GM12878 (cell line): Measurements from ENCODE around the gene E2F2. TPM values are rescaled to one million over a fixed set of nuclear protein-coding genes. Genes with fewer than 3 reads are reported as not detected.

Source experiments
- ATAC-seq: fragments of 200-7000 bp; cut with Tn5 transposase; 3 replicates; pipeline ENCODE4 v1.9.1; 2020; ENCODE audit warnings: mild to moderate bottlenecking, moderate library complexity
- BruUV-seq: library from RNA; stranded (reverse); fragments of 400-500 nt; replicated peaks from 2 replicates; lab custom pipeline; 2021; lab: Mats Ljungman, UMichigan
- CTCF ChIA-PET: fragments of 300-600 bp; sonication (Branson Sonifier 250); formaldehyde crosslinking; extraction: SDS; loops from one replicate; lab custom pipeline; 2021; ENCODE audit warnings: inconsistent platforms; lab: Yijun Ruan, JAX
- POLR2A ChIA-PET: fragments of 350-600 bp; formaldehyde crosslinking; extraction: SDS; loops from one replicate; lab custom pipeline; 2021; ENCODE audit warnings: inconsistent platforms; lab: Charles Lee
- RAD21 ChIA-PET: fragments of 300-600 bp; sonication (Branson Sonifier 250); formaldehyde crosslinking; loops from one replicate; lab custom pipeline; 2023; ENCODE audit warnings: antibody characterized with exemption; ENCODE audit not compliant: unreplicated experiment; lab: Charles Lee
- SMC1A ChIA-PET: fragments of 300-600 bp; sonication (Branson Sonifier 250); formaldehyde crosslinking; loops from one replicate; lab custom pipeline; 2023; ENCODE audit not compliant: unreplicated experiment, uncharacterized antibody; lab: Charles Lee
- DNase-seq: peaks from one replicate; pipeline ENCODE4 v3.0.0-alpha.2; 2011; ENCODE audit warnings: low read depth, low spot score
- FAIRE-seq: peaks from 3 replicates; lab custom pipeline; 2011; peaks lifted over from hg19 to GRCh38; lab: Jason Lieb, UNC
- H2AFZ ChIP-seq: 2 replicates; pipeline ENCODE4 v1.6.0; 2011; ENCODE audit warnings: low read depth, low read length, control low read depth; ENCODE audit not compliant: control insufficient read depth
- H3K27ac ChIP-seq: 2 replicates; pipeline ENCODE4 v1.5.1; 2011; ENCODE audit warnings: control low read depth; ENCODE audit not compliant: control insufficient read depth, insufficient read depth
- H3K27me3 ChIP-seq, 2 experiments: replicated peaks in 1 of 2; 2 replicates each; pipeline versions ENCODE4 v1.6.0 to v1.6.1; 2011; ENCODE audit warnings: low read length in 1 of 2; ENCODE audit not compliant: control insufficient read depth in 2 of 2, insufficient read depth in 2 of 2
- H3K36me3 ChIP-seq, 2 experiments: 2 replicates each; pipeline ENCODE4 v1.5.1; 2011; ENCODE audit warnings: low read length in 1 of 2; ENCODE audit not compliant: control insufficient read depth in 2 of 2, insufficient read depth in 2 of 2
- H3K4me1 ChIP-seq: 2 replicates; pipeline ENCODE4 v1.6.1; 2011; ENCODE audit warnings: mild to moderate bottlenecking, low read length, moderate library complexity, mixed read lengths; ENCODE audit not compliant: control insufficient read depth, insufficient read depth
- H3K4me2 ChIP-seq: 2 replicates; pipeline ENCODE4 v1.6.0; 2011; ENCODE audit warnings: control low read depth; ENCODE audit not compliant: control insufficient read depth, insufficient read depth
- H3K4me3 ChIP-seq: fragments of 200-600 bp; sonication (generic); 2 replicates; pipeline ENCODE4 v1.5.1; 2016
- H3K79me2 ChIP-seq: 2 replicates; pipeline ENCODE4 v1.6.0; 2011; ENCODE audit warnings: low read length; ENCODE audit not compliant: control insufficient read depth, insufficient read depth
- H3K9ac ChIP-seq: 2 replicates; pipeline ENCODE4 v1.8.0; 2011; ENCODE audit warnings: low read length, control low read depth, mixed read lengths; ENCODE audit not compliant: control insufficient read depth, insufficient read depth
- H3K9me3 ChIP-seq: replicated peaks from 3 replicates; pipeline ENCODE4 v1.5.1; 2011; ENCODE audit warnings: mild to moderate bottlenecking, low read length; ENCODE audit not compliant: control insufficient read depth, insufficient read depth
- H4K20me1 ChIP-seq: 2 replicates; pipeline ENCODE4 v1.6.0; 2011; ENCODE audit not compliant: control insufficient read depth, insufficient read depth
- BCL11A ChIP-seq: IDR thresholded peaks from 2 replicates; pipeline ENCODE4 v1.6.1; 2011; ENCODE audit warnings: low read depth, low read length
- BRCA1 ChIP-seq: IDR thresholded peaks from 2 replicates; pipeline ENCODE4 v1.6.1; 2011; ENCODE audit warnings: low read depth, low read length, improper control_type of control experiment
- EGR1 ChIP-seq, 2 experiments: IDR thresholded peaks; 1 replicate in 1 of 2; 2 replicates in 1 of 2; pipeline ENCODE4 v1.6.1; 2011 to 2012; ENCODE audit warnings: low read depth in 2 of 2, low read length in 2 of 2, borderline replicate concordance in 1 of 2, mild to moderate bottlenecking in 1 of 2, moderate library complexity in 1 of 2
- ELK1 ChIP-seq: IDR thresholded peaks from 2 replicates; pipeline ENCODE4 v1.6.1; 2012; ENCODE audit warnings: low read depth, low read length, improper control_type of control experiment
- GATAD2B ChIP-seq: fragments of 450-650 bp; conservative IDR thresholded peaks from 2 replicates; pipeline ENCODE4 v1.6.1; 2017; ENCODE audit warnings: low read depth, mild to moderate bottlenecking, moderate library complexity
- MTA3 ChIP-seq: IDR thresholded peaks from 2 replicates; pipeline ENCODE4 v1.6.1; 2012; ENCODE audit warnings: low read length, inconsistent platforms, borderline replicate concordance
- POLR2A ChIP-seq: IDR thresholded peaks from 2 replicates; pipeline ENCODE4 v1.6.1; 2011; ENCODE audit warnings: low read depth, mild to moderate bottlenecking, low read length
- POLR2AphosphoS2 ChIP-seq: IDR thresholded peaks from 2 replicates; pipeline ENCODE4 v1.6.1; 2011; ENCODE audit warnings: low read depth, mild to moderate bottlenecking, low read length, improper control_type of control experiment, moderate library complexity
- RELA ChIP-seq: fragments of 450-650 bp; IDR thresholded peaks from 2 replicates; pipeline ENCODE4 v1.8.0; 2014; ENCODE audit warnings: borderline replicate concordance; ENCODE audit not compliant: partially characterized antibody
- RUNX3 ChIP-seq: IDR thresholded peaks from 2 replicates; pipeline ENCODE4 v1.6.1; 2012; ENCODE audit warnings: low read length, inconsistent platforms
- WGBS: methylation state at CpG from one replicate; pipeline ENCODE4 v1.1.6; 2016; ENCODE audit warnings: low lambda C conversion rate; ENCODE audit not compliant: insufficient replicate concordance, insufficient coverage; ENCODE audit errors: missing lambda C conversion rate; 5-methylcytosine and 5-hydroxymethylcytosine counted together
- in situ Hi-C: fragments of 300-500 bp; cut with MboI; formaldehyde crosslinking; loops from 9 replicates; pipeline ENCODE4 v1.14.3; 2018; ENCODE audit warnings: mixed read lengths
- intact Hi-C: fragments of 100-400 bp; cut with micrococcal nuclease; formaldehyde crosslinking; loops from one replicate; pipeline ENCODE4 v1.14.2; 2022; ENCODE audit not compliant: unreplicated experiment
- polyA plus RNA-seq, 11 experiments: library from polyadenylated mRNA; depleted of rRNA in 4 of 11; unstranded in 6 of 11; stranded (reverse) in 5 of 11; fragments of >200 nt; fragmentation: Nextera tagmentation in 4 of 11; fragmentation: Illumina TruSeq in 1 of 11; extraction: Ambion mirVana in 4 of 11; extraction: Trizol in 1 of 11; gene quantifications; 1 replicate in 1 of 11; 2 replicates in 10 of 11; pipeline versions ENCODE4 v1.2.1 to v1.2.3, GENCODE V29; 2011 to 2016; ENCODE audit warnings: inconsistent platforms in 2 of 11, missing spikeins in 2 of 11, low read depth in 1 of 11
- total RNA-seq, 4 experiments: library from RNA; depleted of rRNA in 3 of 4; stranded (reverse); fragments of >200 nt in 3 of 4; fragmentation: Illumina TruSeq in 1 of 4; extraction: Trizol in 1 of 4; gene quantifications; 2 replicates each; pipeline versions ENCODE4 v1.2.1 to v1.2.3, GENCODE V29; 2013 to 2021
- TF ChIP-seq, protein P1 (sequence below): fragments of 450-650 bp; IDR thresholded peaks from 2 replicates; pipeline ENCODE4 v1.6.1; 2014; ENCODE audit warnings: mild to moderate bottlenecking
- TF ChIP-seq, protein P2 (sequence below): fragments of 450-650 bp; IDR thresholded peaks from 2 replicates; pipeline ENCODE4 v1.6.1; 2016; ENCODE audit warnings: mild to moderate bottlenecking
- TF ChIP-seq, protein P3 (sequence below): fragments of 450-650 bp; conservative IDR thresholded peaks from 2 replicates; pipeline ENCODE4 v1.6.1; 2017; ENCODE audit warnings: mild to moderate bottlenecking, moderate library complexity
- TF ChIP-seq, protein P4 (sequence below): IDR thresholded peaks from 2 replicates; pipeline ENCODE4 v1.6.1; 2011; ENCODE audit warnings: low read depth, low read length, improper control_type of control experiment, borderline replicate concordance

Gene E2F2
- total and polyA plus RNA-seq, 10 of the 15 experiments (the other 5 are each of a cell fraction or from before 2014, with no cell fraction given): 3.8 to 27.2 (median 14.6) TPM

DNA sequence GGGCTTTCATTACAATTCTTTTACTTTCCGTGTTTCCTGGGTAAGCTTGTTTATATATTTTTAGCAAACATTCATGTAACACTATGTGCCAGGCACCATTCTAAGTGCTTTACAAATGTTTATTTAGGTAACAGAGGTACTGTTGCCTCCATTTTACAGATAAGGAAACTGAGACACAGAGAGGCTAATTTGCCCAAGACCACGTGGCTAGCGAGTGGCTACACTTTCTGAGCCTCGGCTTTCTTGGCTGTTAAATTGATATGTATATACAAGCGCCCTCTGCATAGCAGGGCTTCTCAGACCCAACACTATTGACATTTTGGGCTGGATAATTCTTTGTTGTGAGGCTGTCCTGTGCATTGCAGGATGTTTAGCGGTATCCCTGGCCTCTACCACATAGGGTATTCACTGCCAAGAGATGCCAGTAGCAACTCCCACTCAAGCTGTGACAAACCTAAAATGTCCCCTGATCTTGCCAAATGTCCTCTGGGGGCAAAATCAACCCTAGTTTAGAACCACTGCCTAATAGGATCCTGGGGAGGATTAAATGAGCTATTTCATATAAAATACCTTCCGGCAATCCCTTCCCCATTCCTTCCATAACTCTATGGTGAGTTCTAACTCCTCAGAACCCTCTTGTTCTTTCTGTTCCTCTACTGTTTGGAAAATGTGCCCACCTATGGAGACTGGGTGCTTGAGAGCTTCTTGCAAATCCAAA is 45.5 kb upstream of the E2F2 start (continued):
- TF ChIP-seq, protein P1, sequence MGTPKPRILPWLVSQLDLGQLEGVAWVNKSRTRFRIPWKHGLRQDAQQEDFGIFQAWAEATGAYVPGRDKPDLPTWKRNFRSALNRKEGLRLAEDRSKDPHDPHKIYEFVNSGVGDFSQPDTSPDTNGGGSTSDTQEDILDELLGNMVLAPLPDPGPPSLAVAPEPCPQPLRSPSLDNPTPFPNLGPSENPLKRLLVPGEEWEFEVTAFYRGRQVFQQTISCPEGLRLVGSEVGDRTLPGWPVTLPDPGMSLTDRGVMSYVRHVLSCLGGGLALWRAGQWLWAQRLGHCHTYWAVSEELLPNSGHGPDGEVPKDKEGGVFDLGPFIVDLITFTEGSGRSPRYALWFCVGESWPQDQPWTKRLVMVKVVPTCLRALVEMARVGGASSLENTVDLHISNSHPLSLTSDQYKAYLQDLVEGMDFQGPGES: no peak
- TF ChIP-seq RUNX3 (no peak), GATAD2B (0 out of 2 replicates have a peak, but pooled peaks have one; percentile 15), POLR2A (no peak), MTA3 (no peak), RELA (no peak), POLR2AphosphoS2 (no peak)

- ATAC-seq: no peak
- FAIRE-seq: no peak
- Histone ChIP-seq H3K36me3 (no peaks in the 10 kb centered on the region), H3K4me1 (peaks cover 53% of the 10 kb centered on the region), H3K4me3 (no peak overlapping the region), H2AFZ (peak overlapping the region; percentile 38; the same call in 1 of the 2 replicates), H3K27ac (peak overlapping the region; percentile 96), H3K9me3 (no peaks in the 10 kb centered on the region), H4K20me1 (no peaks in the 10 kb centered on the region), H3K9ac (peak overlapping the region; percentile 48), H3K79me2 (no peaks in the 10 kb centered on the region), H3K4me2 (peak overlapping the region; percentile 68), H3K27me3 (no peaks in the 10 kb centered on the region)
- intact Hi-C loops: no loop called here
- no TSS peak for BruUV-seq
- SMC1A ChIA-PET: interaction anchor here (1.5 to 16.8 kb wide), 13 partner anchors 9 to 62 kb away, joined by 3 to 419 read pairs (median 8); partner anchors contain the start of gene ID3
- CTCF ChIA-PET: interaction anchor here (0.7 to 8.6 kb wide), 12 partner anchors 9 to 62 kb away, joined by 3 to 112 read pairs (median 12); partner anchors contain the start of gene ID3
- in situ Hi-C loops: loop anchor here (25.0 kb wide), 2 partner anchors 1437 to 1788 kb away; partner anchors contain the start of gene USP48
- 90% methylated on average over 5 of the region's 5 CpGs for WGBS
- RAD21 ChIA-PET: interaction anchor here (1.0 to 7.8 kb wide), 12 partner anchors 11 to 62 kb away, joined by 3 to 252 read pairs (median 14); partner anchors contain the start of gene ID3
- POLR2A ChIA-PET: interaction anchor here (0.5 to 14.7 kb wide), 9 partner anchors 10 to 1546 kb away, joined by 3 to 271 read pairs (median 6); partner anchors contain the start of gene ID3
- no peak for DNase-seq
- TF ChIP-seq BRCA1 (no peak), EGR1 (IDR thresholded peaks at IDR 0.05; ENCODE audit: borderline replicate concordance in 1 of 2, low read depth in 2 of 2, low read length in 2 of 2) (no peak), POLR2A (no peak), ELK1 (no peak), BCL11A (no peak)
- TF ChIP-seq, protein P2, sequence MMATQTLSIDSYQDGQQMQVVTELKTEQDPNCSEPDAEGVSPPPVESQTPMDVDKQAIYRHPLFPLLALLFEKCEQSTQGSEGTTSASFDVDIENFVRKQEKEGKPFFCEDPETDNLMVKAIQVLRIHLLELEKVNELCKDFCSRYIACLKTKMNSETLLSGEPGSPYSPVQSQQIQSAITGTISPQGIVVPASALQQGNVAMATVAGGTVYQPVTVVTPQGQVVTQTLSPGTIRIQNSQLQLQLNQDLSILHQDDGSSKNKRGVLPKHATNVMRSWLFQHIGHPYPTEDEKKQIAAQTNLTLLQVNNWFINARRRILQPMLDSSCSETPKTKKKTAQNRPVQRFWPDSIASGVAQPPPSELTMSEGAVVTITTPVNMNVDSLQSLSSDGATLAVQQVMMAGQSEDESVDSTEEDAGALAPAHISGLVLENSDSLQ: no peak
- TF ChIP-seq, protein P3, sequence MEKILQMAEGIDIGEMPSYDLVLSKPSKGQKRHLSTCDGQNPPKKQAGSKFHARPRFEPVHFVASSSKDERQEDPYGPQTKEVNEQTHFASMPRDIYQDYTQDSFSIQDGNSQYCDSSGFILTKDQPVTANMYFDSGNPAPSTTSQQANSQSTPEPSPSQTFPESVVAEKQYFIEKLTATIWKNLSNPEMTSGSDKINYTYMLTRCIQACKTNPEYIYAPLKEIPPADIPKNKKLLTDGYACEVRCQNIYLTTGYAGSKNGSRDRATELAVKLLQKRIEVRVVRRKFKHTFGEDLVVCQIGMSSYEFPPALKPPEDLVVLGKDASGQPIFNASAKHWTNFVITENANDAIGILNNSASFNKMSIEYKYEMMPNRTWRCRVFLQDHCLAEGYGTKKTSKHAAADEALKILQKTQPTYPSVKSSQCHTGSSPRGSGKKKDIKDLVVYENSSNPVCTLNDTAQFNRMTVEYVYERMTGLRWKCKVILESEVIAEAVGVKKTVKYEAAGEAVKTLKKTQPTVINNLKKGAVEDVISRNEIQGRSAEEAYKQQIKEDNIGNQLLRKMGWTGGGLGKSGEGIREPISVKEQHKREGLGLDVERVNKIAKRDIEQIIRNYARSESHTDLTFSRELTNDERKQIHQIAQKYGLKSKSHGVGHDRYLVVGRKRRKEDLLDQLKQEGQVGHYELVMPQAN: no peak
- TF ChIP-seq, protein P4, sequence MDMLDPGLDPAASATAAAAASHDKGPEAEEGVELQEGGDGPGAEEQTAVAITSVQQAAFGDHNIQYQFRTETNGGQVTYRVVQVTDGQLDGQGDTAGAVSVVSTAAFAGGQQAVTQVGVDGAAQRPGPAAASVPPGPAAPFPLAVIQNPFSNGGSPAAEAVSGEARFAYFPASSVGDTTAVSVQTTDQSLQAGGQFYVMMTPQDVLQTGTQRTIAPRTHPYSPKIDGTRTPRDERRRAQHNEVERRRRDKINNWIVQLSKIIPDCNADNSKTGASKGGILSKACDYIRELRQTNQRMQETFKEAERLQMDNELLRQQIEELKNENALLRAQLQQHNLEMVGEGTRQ: no peak
Observed at GRCh38 chr1:23575226-23575810, 44.3 kb upstream of the E2F2 start.
